Inflammatory macrophage treated with lipopolysaccharide for 4 hours (primary cell): ENCODE results near the gene DUXA.
"Not testable (repeated sequence)": the region's sequence is repeated elsewhere in the genome, so short reads cannot be mapped to it uniquely, and the experiment has no call there.

Source experiments
- DNase-seq: peaks from one replicate; pipeline ENCODE4 v3.0.0-alpha.2; 2020

DUXA gene

GRCh38 chr19:57167385-57167784, at the start of gene DUXA:
Gene DUXA (minus strand): TSS chr19:57167485. CDS start chr19:57167443, 42 bp downstream.
- DNase-seq, result no peak

- DNase-seq, result no peak
Observed at GRCh38 chr19:57212109-57212508, 44.8 kb upstream of the DUXA start.

- no peak for DNase-seq
Observed at GRCh38 chr19:57210381-57210780, 43.1 kb upstream of the DUXA start.

- no peak for DNase-seq
Observed at GRCh38 chr19:57202160-57202559, 34.9 kb upstream of the DUXA start.

GRCh38 chr19:57197874-57198273, 30.6 kb upstream of the DUXA start:
- DNase-seq, result not testable (repeated sequence)

- no peak for DNase-seq
Observed at GRCh38 chr19:57192993-57193392, 25.7 kb upstream of the DUXA start.

- DNase-seq, result no peak
Observed at GRCh38 chr19:57192077-57192420, 24.8 kb upstream of the DUXA start.

GRCh38 chr19:57191141-57192076, 24.1 kb upstream of the DUXA start, which contains the start of gene ZNF264:
Gene ZNF264 (plus strand): TSS chr19:57191500. CDS start chr19:57191914, 414 bp downstream.
- DNase-seq, result peak; percentile 85

- no peak for DNase-seq
Observed at GRCh38 chr19:57190301-57190700, 23.0 kb upstream of the DUXA start.

GRCh38 chr19:57171551-57172081, 4.3 kb upstream of the DUXA start:
- no peak for DNase-seq

- DNase-seq, result no peak
Observed at GRCh38 chr19:57165846-57166245, 1.4 kb downstream of the DUXA start.

- no peak for DNase-seq
Observed at GRCh38 chr19:57161985-57162539, 5.2 kb downstream of the DUXA start.

GRCh38 chr19:57152921-57153320, 14.4 kb downstream of the DUXA start:
- DNase-seq, result no peak

GRCh38 chr19:57141699-57142098, 25.6 kb downstream of the DUXA start:
- DNase-seq, result no peak

- DNase-seq, result no peak
Observed at GRCh38 chr19:57135797-57136196, 31.5 kb downstream of the DUXA start.

GRCh38 chr19:57127403-57127802, 39.9 kb downstream of the DUXA start:
- not testable (repeated sequence) for DNase-seq

- DNase-seq, result no peak
Observed at GRCh38 chr19:57123882-57124281, 43.4 kb downstream of the DUXA start.

GRCh38 chr19:57118848-57119247, 48.4 kb downstream of the DUXA start:
- no peak for DNase-seq

- DNase-seq, result not testable (repeated sequence)
Observed at GRCh38 chr19:57113501-57113900, 53.8 kb downstream of the DUXA start.

- no peak for DNase-seq
Observed at GRCh38 chr19:57111329-57111644, 56.0 kb downstream of the DUXA start.

GRCh38 chr19:57110592-57111328, 56.5 kb downstream of the DUXA start:
- no peak for DNase-seq

GRCh38 chr19:57106722-57107235, 60.5 kb downstream of the DUXA start:
- DNase-seq, result no peak
